Osteocyte (in vitro differentiated cells): ENCODE results near the gene PHF19. TPM values are rescaled to one million over a fixed set of nuclear protein-coding genes. Genes with fewer than 3 reads are reported as not detected.

Experiments
- DNase-seq: peaks from one replicate; pipeline ENCODE4 v3.0.0; 2021; ENCODE audit warnings: mixed read lengths; ENCODE audit not compliant: unreplicated experiment; ENCODE audit errors: extremely low spot score
- H3K27ac Mint-ChIP-seq: one replicate; pipeline ENCODE4 v1.8.0; 2021; ENCODE audit warnings: mild to moderate bottlenecking, mixed read lengths; ENCODE audit not compliant: unreplicated experiment
- H3K27me3 Mint-ChIP-seq: one replicate; pipeline ENCODE4 v1.8.0; 2021; ENCODE audit warnings: mixed read lengths; ENCODE audit not compliant: unreplicated experiment
- H3K36me3 Mint-ChIP-seq: one replicate; pipeline ENCODE4 v1.8.0; 2021; ENCODE audit warnings: mixed read lengths; ENCODE audit not compliant: unreplicated experiment
- H3K4me1 Mint-ChIP-seq: one replicate; pipeline ENCODE4 v1.8.0; 2021; ENCODE audit warnings: mixed read lengths; ENCODE audit not compliant: unreplicated experiment
- H3K4me3 Mint-ChIP-seq: one replicate; pipeline ENCODE4 v1.8.0; 2021; ENCODE audit warnings: mild to moderate bottlenecking, moderate library complexity, mixed read lengths; ENCODE audit not compliant: unreplicated experiment
- H3K9me3 Mint-ChIP-seq: one replicate; pipeline ENCODE4 v1.8.0; 2021; ENCODE audit warnings: mixed read lengths; ENCODE audit not compliant: unreplicated experiment
- total RNA-seq: library from RNA; stranded (reverse); gene quantifications from 2 replicates; pipeline ENCODE4 v1.2.1, GENCODE V29; 2021
- TF ChIP-seq, protein P1 (sequence below): fragments of 200-600 bp; sonication (generic); IDR thresholded peaks from 2 replicates; pipeline ENCODE4 v1.5.0; 2021; ENCODE audit warnings: antibody characterized with exemption, mild to moderate bottlenecking, moderate library complexity

PHF19 gene
- total RNA-seq, 1 donor from 2014 or later, result 194 TPM

- Mint-ChIP-seq H3K4me3 (no peak overlapping the region), H3K36me3 (peaks cover 45% of the 10 kb centered on the region), H3K27ac (peak overlapping the region; percentile 77), H3K27me3 (no peaks in the 10 kb centered on the region), H3K9me3 (no peaks in the 10 kb centered on the region), H3K4me1 (peaks cover 39% of the 10 kb centered on the region)
- no peak for DNase-seq
- TF ChIP-seq, protein P1, sequence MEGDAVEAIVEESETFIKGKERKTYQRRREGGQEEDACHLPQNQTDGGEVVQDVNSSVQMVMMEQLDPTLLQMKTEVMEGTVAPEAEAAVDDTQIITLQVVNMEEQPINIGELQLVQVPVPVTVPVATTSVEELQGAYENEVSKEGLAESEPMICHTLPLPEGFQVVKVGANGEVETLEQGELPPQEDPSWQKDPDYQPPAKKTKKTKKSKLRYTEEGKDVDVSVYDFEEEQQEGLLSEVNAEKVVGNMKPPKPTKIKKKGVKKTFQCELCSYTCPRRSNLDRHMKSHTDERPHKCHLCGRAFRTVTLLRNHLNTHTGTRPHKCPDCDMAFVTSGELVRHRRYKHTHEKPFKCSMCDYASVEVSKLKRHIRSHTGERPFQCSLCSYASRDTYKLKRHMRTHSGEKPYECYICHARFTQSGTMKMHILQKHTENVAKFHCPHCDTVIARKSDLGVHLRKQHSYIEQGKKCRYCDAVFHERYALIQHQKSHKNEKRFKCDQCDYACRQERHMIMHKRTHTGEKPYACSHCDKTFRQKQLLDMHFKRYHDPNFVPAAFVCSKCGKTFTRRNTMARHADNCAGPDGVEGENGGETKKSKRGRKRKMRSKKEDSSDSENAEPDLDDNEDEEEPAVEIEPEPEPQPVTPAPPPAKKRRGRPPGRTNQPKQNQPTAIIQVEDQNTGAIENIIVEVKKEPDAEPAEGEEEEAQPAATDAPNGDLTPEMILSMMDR, result peak; percentile 26
Observed at GRCh38 chr9:120869360-120869687, 7.7 kb downstream of the PHF19 start.

GRCh38 chr9:120868676-120869359, 8.2 kb downstream of the PHF19 start:
- DNase-seq, result peak; percentile 93
- TF ChIP-seq, protein P1, result no peak
- Mint-ChIP-seq H3K27me3 (no peaks in the 10 kb centered on the region), H3K27ac (peak overlapping the region; percentile 77), H3K4me1 (peaks cover 34% of the 10 kb centered on the region), H3K9me3 (no peaks in the 10 kb centered on the region), H3K36me3 (peaks cover 44% of the 10 kb centered on the region), H3K4me3 (no peak overlapping the region)

GRCh38 chr9:120868339-120868675, 8.7 kb downstream of the PHF19 start:
- DNase-seq, result no peak
- Mint-ChIP-seq H3K4me3 (no peak overlapping the region), H3K27ac (peak overlapping the region; percentile 43), H3K9me3 (no peaks in the 10 kb centered on the region), H3K27me3 (no peaks in the 10 kb centered on the region), H3K36me3 (peaks cover 42% of the 10 kb centered on the region), H3K4me1 (peaks cover 29% of the 10 kb centered on the region)
- TF ChIP-seq, protein P1, result no peak

DNA sequence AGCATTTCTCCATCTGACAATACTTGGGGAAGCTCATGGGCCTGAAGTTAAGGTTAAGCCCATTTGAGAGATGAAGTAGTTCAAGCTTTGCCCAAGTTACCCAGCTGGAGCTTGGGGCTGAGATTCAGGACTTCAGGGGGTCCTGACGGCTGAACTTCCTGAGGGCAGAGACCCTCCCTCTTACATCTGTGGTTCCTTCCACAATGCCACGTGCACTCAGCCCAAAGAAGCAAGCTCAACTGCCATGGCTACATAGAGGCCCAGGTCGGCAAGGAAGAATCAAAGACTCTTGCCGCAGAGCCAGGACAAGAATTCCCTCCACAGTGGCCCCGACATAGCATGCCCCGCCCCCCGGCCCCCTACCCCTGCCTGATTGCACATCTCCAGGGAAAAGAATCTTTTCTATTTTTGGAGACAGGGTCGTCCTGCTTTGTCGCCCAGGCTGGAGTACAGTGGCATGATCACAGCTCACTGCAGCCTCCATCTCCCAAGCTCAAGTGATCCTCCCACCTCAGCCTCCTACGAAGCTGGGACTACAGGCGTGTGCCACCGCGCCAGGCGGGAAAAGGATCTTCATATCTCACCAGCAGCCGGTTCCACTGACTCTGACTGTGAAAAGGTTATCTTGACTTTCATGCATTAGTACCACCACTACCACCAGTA, 9.2 kb downstream of the PHF19 start:
- no peak for DNase-seq
- Mint-ChIP-seq H3K9me3 (no peaks in the 10 kb centered on the region), H3K27ac (peak overlapping the region; percentile 43), H3K4me1 (peaks cover 24% of the 10 kb centered on the region), H3K27me3 (no peaks in the 10 kb centered on the region), H3K36me3 (peaks cover 42% of the 10 kb centered on the region), H3K4me3 (no peak overlapping the region)
- TF ChIP-seq, protein P1, result no peak

DNA sequence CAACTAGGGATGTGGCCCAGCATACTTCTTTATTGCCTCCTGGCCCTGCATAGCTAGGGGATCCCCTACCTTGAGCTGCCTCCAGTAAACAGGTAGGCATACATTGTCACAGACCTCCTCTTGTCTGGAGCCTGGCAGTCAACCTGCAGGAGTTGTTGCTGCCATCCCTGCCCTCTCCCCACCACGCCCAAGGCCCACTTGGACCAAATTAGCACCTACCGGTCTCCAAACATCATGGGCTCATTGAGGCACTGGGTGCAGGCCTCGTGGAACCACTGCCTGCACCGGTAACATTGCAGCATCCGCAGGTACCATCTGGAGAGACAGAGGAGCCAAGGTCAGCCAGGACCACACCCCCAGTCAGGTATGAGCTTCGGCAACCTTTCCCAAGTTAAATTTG, 10.3 kb downstream of the PHF19 start:
- H3K4me1 Mint-ChIP-seq, result peaks cover 19% of the 10 kb centered on the region
- no peaks in the 10 kb centered on the region for H3K9me3 Mint-ChIP-seq
- peaks cover 41% of the 10 kb centered on the region for H3K36me3 Mint-ChIP-seq
- peak overlapping the region; percentile 38 for H3K27ac Mint-ChIP-seq
- TF ChIP-seq, protein P1, result no peak
- no peak overlapping the region for H3K4me3 Mint-ChIP-seq
- H3K27me3 Mint-ChIP-seq, result no peaks in the 10 kb centered on the region
- DNase-seq, result no peak
